GM23338 (cell line): ENCODE data around the gene TLE3. TPM values are rescaled to one million over a fixed set of nuclear protein-coding genes. Genes with fewer than 3 reads are reported as not detected.

Experiments
- ATAC-seq: fragments of 200-7000 bp; cut with Tn5 transposase; 3 replicates; pipeline ENCODE4 v1.9.1; 2020
- DNase-seq: peaks from one replicate; pipeline ENCODE4 v3.0.0-alpha.2; 2015; ENCODE audit warnings: low spot score
- H2AFZ ChIP-seq: fragments of 200-600 bp; sonication (generic); 2 replicates; pipeline ENCODE4 v1.8.0; 2016; ENCODE audit warnings: antibody characterized with exemption, mild to moderate bottlenecking, moderate library complexity
- H3F3A ChIP-seq: fragments of 200-600 bp; sonication (generic); replicated peaks from 2 replicates; pipeline ENCODE4 v1.8.0; 2017; ENCODE audit warnings: antibody characterized with exemption, mixed run types, low read depth
- H3K27ac ChIP-seq: fragments of 200-600 bp; sonication (generic); 2 replicates; pipeline ENCODE4 v1.6.1; 2016; ENCODE audit warnings: low read depth
- H3K27me3 ChIP-seq: fragments of 200-600 bp; sonication (generic); 2 replicates; pipeline ENCODE4 v1.8.0; 2016; ENCODE audit warnings: mild to moderate bottlenecking, mixed run types, moderate library complexity; ENCODE audit not compliant: insufficient read depth
- H3K36me3 ChIP-seq: fragments of 200-600 bp; sonication (generic); 2 replicates; pipeline ENCODE4 v1.8.0; 2016; ENCODE audit warnings: mild to moderate bottlenecking; ENCODE audit not compliant: insufficient read depth
- H3K4me1 ChIP-seq: fragments of 200-600 bp; sonication (generic); 2 replicates; pipeline ENCODE4 v1.8.0; 2016; ENCODE audit warnings: mild to moderate bottlenecking, moderate library complexity; ENCODE audit not compliant: insufficient read depth
- H3K4me2 ChIP-seq: fragments of 200-600 bp; sonication (generic); 2 replicates; pipeline ENCODE4 v1.7.1; 2017; ENCODE audit warnings: mixed run types
- H3K4me3 ChIP-seq: fragments of 200-600 bp; sonication (generic); 2 replicates; pipeline ENCODE4 v1.6.1; 2016; ENCODE audit warnings: mixed run types
- H3K79me2 ChIP-seq: fragments of 200-600 bp; sonication (generic); replicated peaks from 2 replicates; pipeline ENCODE4 v1.8.0; 2017; ENCODE audit warnings: mild to moderate bottlenecking; ENCODE audit not compliant: insufficient read depth
- H3K9me2 ChIP-seq: fragments of 200-600 bp; sonication (generic); 2 replicates; pipeline ENCODE4 v1.8.0; 2017; ENCODE audit not compliant: insufficient read depth
- H4K20me1 ChIP-seq: fragments of 200-600 bp; sonication (generic); replicated peaks from 2 replicates; pipeline ENCODE4 v1.8.0; 2017; ENCODE audit warnings: mild to moderate bottlenecking; ENCODE audit not compliant: insufficient read depth
- H3K27ac Mint-ChIP-seq: 2 replicates; pipeline ENCODE4 v1.8.0; 2020; ENCODE audit warnings: inconsistent platforms, mild to moderate bottlenecking, moderate library complexity, mixed read lengths
- H3K27me3 Mint-ChIP-seq: 3 replicates; pipeline ENCODE4 v1.8.0; 2022; ENCODE audit warnings: low read depth, mild to moderate bottlenecking, moderate library complexity, mixed read lengths, inconsistent platforms; ENCODE audit not compliant: insufficient read depth, poor library complexity
- H3K36me3 Mint-ChIP-seq: 3 replicates; pipeline ENCODE4 v1.8.0; 2021; ENCODE audit warnings: low read depth, mild to moderate bottlenecking, inconsistent platforms, moderate library complexity, mixed read lengths
- H3K4me1 Mint-ChIP-seq: 3 replicates; pipeline ENCODE4 v1.8.0; 2020; ENCODE audit warnings: mild to moderate bottlenecking, inconsistent platforms, mixed read lengths
- H3K4me3 Mint-ChIP-seq: 3 replicates; pipeline ENCODE4 v1.8.0; 2021; ENCODE audit warnings: moderate library complexity, mild to moderate bottlenecking, inconsistent platforms, mixed read lengths
- H3K9me3 Mint-ChIP-seq: 3 replicates; pipeline ENCODE4 v1.8.0; 2020; ENCODE audit warnings: moderate library complexity, mild to moderate bottlenecking, inconsistent platforms, mixed read lengths
- CREB1 ChIP-seq: fragments of 250-450 bp; sonication (Bioruptor Pico); IDR thresholded peaks from 2 replicates; pipeline ENCODE4 v1.5.0; 2020; ENCODE audit warnings: low read depth, mild to moderate bottlenecking, moderate library complexity
- CTCF ChIP-seq, 2 experiments: fragments of 200-600 bp in 1 of 2; sonication (generic) in 1 of 2; conservative IDR thresholded peaks; 2 replicates each; pipeline versions ENCODE4 v1.5.1 to v1.6.1; 2016 to 2017; ENCODE audit warnings: antibody characterized with exemption in 2 of 2, low read depth in 2 of 2, mild to moderate bottlenecking in 2 of 2, moderate library complexity in 1 of 2
- ETS1 ChIP-seq: IDR thresholded peaks from 2 replicates; pipeline ENCODE4 v1.6.1; 2016; ENCODE audit warnings: antibody characterized with exemption
- EZH2 ChIP-seq: fragments of 200-600 bp; sonication (generic); IDR thresholded peaks from one replicate; pipeline ENCODE4 v1.8.0; 2017; ENCODE audit warnings: antibody characterized with exemption, mild to moderate bottlenecking, low read depth; ENCODE audit not compliant: unreplicated experiment
- EZH2phosphoT487 ChIP-seq: fragments of 200-600 bp; sonication (generic); IDR thresholded peaks from one replicate; pipeline ENCODE4 v1.8.1; 2018; ENCODE audit warnings: antibody characterized with exemption; ENCODE audit not compliant: unreplicated experiment
- JUNB ChIP-seq: IDR thresholded peaks from one replicate; pipeline ENCODE4 v1.6.1; 2016; ENCODE audit warnings: antibody characterized with exemption; ENCODE audit not compliant: unreplicated experiment
- NANOG ChIP-seq: IDR thresholded peaks from 2 replicates; pipeline ENCODE4 v1.6.1; 2016; ENCODE audit warnings: antibody characterized with exemption, borderline replicate concordance
- POLR2AphosphoS5 ChIP-seq: IDR thresholded peaks from 2 replicates; pipeline ENCODE4 v1.6.1; 2016; ENCODE audit warnings: antibody characterized with exemption, low read depth
- REST ChIP-seq: IDR thresholded peaks from one replicate; pipeline ENCODE4 v1.6.1; 2018; ENCODE audit warnings: antibody characterized with exemption; ENCODE audit not compliant: unreplicated experiment
- STAT1 ChIP-seq: IDR thresholded peaks from one replicate; pipeline ENCODE4 v1.6.1; 2016; ENCODE audit warnings: antibody characterized with exemption; ENCODE audit not compliant: unreplicated experiment
- ZNF114 ChIP-seq: fragments of 250-450 bp; sonication (Bioruptor Pico); IDR thresholded peaks from 2 replicates; pipeline ENCODE4 v1.5.0; 2020; ENCODE audit warnings: mild to moderate bottlenecking, moderate library complexity
- ZNF331 ChIP-seq: fragments of 250-450 bp; sonication (Bioruptor Pico); IDR thresholded peaks from 2 replicates; pipeline ENCODE4 v1.5.0; 2020; ENCODE audit warnings: low read depth, mild to moderate bottlenecking, moderate library complexity
- ZNF462 ChIP-seq: fragments of 250-450 bp; sonication (Bioruptor Pico); IDR thresholded peaks from 2 replicates; pipeline ENCODE4 v1.5.0; 2020; ENCODE audit warnings: mild to moderate bottlenecking, moderate library complexity
- polyA plus RNA-seq: library from polyadenylated mRNA; unstranded; fragments of >200 nt; fragmentation: Nextera tagmentation; extraction: Ambion mirVana; gene quantifications from 2 replicates; pipeline ENCODE4 v1.2.1, GENCODE V29; 2016
- total RNA-seq: library from RNA; depleted of rRNA; stranded (reverse); fragments of >200 nt; shearing (Covaris generic); gene quantifications from 2 replicates; pipeline ENCODE4 v1.2.3, GENCODE V29; 2014

The TLE3 gene
- total and polyA plus RNA-seq, 2 experiments from 2014 or later: 10.4 to 79.5 TPM

GRCh38 chr15:70027518-70027917 lies 70.2 kb downstream of the TLE3 start:
- no peak overlapping the region for H3K27ac ChIP-seq
- DNase-seq (no peak), ATAC-seq (no peak)
- no peak overlapping the region for H3K4me2 ChIP-seq
- peaks cover 2% of the 10 kb centered on the region for H3K9me3 Mint-ChIP-seq
- H3F3A ChIP-seq: no peaks in the 10 kb centered on the region
- H3K27me3 Mint-ChIP-seq: peaks cover 16% of the 10 kb centered on the region
- H3K27me3 ChIP-seq: no peaks in the 10 kb centered on the region
- no peaks in the 10 kb centered on the region for H4K20me1 ChIP-seq
- no peak overlapping the region for H3K4me3 Mint-ChIP-seq
- no peak overlapping the region for H3K27ac Mint-ChIP-seq
- no peak overlapping the region for H2AFZ ChIP-seq
- peaks cover 21% of the 10 kb centered on the region for H3K4me1 Mint-ChIP-seq
- no peak overlapping the region for H3K4me3 ChIP-seq
- H3K36me3 Mint-ChIP-seq: peaks cover 2% of the 10 kb centered on the region; the same call in 1 of the 3 replicates
- no peaks in the 10 kb centered on the region for H3K9me2 ChIP-seq
- TF ChIP-seq STAT1 (no peak), POLR2AphosphoS5 (no peak), JUNB (no peak), ZNF462 (no peak), NANOG (no peak), REST (no peak), EZH2phosphoT487 (no peak), ZNF331 (no peak), ETS1 (no peak), CREB1 (CRISPR knock-in tag) (no peak), ZNF114 (CRISPR knock-in tag) (no peak), EZH2 (no peak), CTCF (conservative IDR thresholded peaks at IDR 0.05; ENCODE audit: low read depth in 2 of 2) (no peak)
- H3K36me3 ChIP-seq: no peaks in the 10 kb centered on the region
- no peaks in the 10 kb centered on the region for H3K79me2 ChIP-seq
- peaks cover 5% of the 10 kb centered on the region; the same call in 1 of the 2 replicates for H3K4me1 ChIP-seq
